Suppressor macrophage treated with lipopolysaccharide for 1 hour (primary cell): ENCODE results near the gene EBF3.

Experiments
- DNase-seq, 3 donors: peaks; one replicate each; pipeline ENCODE4 v3.0.0-alpha.2; 2020 to 2022

Gene EBF3

DNA sequence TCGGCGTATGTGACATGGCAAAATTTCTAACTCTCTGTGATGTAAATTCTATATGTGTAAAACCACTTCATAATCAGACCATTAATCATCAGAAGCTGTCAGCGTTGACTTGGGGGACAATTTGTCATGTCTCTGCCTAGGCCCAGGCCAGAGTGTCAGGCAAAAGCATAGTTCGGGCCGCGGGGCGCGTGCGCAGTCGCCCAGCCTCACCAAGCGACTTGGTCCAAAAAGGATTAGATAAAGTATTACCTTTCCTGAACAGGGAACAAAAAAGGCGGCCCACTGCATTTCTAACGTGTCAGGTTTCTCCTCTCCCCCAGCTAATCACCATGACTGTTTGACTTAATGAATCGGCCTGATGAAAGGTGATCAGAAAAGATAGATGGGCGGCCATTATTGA is 114.2 kb downstream of the EBF3 start:
- DNase-seq, result no peak

DNA sequence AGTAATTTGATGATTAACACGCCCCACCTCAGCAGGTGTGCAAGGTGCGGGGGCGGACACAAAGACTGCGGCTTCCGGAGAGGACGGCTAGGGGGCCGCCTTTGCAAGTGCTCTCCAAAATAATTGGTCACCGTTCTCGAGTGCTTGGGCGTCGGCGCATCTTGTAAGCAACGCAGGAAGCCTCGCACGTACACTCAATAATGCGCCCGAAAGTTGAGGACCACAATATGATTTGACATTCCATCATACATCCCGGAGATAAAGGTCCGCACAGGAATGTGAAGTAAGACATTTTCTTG is 114.7 kb downstream of the EBF3 start:
- DNase-seq, result no peak

DNA sequence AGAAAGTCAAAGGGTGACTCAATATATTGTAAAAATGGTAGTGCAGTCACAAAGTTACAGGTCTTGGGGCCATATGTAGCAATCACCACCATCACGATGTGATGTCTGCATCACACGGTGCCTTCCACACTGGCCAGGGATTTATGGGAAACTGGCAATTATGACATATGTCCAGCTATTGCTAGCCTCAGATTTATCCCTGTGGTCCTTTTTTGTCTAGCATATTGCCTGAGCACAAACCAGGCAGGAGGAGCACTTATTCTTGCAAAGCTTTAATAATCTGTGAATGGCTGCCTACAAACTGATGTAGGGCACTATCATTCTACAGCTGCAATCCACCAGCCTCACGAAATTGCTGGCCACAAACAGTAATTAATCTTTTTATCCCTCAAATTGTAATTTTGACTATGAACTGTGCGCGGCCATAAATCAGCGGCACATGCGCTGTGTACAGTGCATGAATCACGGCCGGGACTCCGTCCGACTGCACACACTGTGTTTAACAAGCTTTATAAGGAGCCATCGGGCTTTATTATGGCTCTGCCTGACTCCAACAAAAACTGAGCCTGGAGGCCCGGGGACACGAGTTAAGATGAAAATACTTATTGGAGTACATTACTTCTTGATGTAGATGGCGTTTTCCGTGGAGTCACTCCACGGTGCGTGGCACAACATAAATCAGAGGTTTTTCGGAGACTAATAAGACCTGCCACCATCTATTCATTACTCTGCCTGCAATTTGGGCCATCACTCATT is 115.2 kb downstream of the EBF3 start:
- no peak for DNase-seq

DNA sequence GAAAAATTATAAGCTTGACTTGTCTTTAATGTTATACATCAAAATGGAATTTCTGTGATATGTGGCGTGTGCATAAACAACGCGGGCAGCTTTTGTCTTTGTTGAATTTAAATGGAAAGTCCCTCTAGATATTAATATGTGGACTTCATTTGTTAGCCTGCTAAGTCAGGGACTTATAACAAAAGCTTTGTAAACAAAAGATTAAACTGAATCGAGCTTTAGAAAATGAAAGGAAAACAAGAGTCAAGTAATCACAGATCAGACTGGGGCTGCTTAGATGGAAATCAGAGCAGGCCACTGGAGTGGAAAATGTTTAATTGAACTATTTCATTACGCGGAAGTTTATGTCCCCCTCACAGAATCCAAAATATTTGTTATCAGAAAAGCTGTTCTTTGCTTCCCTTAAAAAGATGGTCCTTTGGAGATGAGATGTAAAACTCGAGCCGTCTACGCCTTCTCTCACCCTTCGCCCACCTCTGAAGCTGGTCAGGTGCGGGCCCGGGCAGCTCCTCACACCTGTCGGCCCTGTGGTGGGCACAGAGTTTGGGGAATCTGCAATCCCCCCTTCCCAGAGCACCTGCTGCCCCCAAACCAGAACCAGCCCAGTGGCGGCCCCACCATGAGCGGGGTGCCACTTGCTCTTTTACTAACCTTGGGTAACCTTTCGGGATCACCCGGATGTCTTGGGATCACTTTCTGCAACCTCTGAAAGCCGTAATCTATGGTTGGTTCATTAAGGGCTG is 116.2 kb downstream of the EBF3 start:
- no peak for DNase-seq

DNA sequence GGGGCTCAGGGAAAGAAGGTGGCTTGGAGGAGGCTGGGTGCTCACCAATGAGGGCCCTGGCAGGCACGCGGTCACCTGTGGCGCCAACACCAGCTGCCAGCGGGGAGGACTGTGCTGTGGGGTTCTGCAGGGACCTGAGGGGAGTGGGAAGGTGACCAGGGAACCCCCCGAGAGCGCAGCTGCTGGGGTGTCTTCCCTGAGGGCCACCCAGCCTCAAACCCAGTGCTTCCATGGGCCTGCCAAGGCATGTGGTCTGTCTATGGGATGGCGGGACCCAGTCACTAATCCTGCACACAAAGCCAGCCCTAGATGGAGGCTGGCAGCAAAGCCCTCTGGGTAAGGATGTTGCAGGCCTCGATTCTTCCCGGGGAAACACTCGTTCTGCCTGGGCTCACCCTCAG is 117.1 kb downstream of the EBF3 start:
- DNase-seq, result no peak

DNA sequence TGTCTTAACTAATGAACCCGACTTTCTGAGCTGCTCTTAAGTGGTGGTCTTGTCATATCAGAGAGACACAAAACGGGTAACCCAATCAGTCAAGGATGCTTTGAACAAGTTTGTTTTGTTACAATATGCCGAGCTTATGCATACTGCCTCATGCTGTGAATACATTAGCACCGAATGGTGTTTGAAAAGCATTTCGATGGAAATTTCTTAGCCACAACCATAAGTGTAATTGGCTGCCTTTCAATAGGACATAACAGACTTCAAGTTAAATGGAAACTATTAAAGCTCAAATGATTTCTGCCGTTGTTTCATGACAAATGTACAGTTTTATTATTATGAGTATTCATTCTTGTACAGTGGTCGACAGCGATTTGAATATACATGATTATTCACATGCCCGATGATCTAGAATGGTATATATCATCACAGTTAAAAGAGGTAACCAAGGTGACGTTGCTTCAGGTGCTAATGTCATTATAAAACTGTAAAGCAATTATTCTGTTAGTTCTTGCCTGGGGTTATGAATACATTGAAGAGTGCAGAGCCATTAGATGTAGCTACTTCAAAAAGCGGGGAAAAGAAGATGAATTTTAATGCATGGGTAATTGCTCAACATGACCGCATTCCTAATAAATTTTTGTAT is 118.8 kb downstream of the EBF3 start:
- DNase-seq, result no peak

DNA sequence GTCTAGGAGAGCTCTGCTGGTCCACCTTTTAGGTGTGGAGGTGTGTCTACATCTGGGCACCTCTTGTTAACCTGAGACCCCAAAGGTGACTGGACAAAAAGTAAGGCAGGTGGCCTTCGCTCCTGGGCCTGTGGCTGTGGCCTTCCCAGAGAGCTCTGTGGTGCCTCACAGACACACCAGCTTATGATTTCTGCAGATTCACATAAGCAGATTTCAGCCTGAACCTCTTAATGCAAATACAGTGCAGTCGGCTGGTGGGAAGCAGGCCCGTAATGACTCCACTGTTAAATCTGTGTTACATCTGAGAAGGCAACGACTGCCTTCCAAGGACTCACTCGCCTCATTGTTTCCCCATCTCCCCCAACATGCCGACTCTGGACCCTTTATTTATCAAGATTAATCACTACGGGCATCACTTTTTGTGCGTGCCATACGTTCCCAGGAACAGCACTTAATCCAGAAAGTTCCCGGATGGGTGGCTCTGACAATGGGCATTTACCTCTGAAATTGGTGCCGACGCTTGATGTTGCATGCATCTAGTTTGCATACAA is 119.8 kb downstream of the EBF3 start:
- DNase-seq, result no peak

DNA sequence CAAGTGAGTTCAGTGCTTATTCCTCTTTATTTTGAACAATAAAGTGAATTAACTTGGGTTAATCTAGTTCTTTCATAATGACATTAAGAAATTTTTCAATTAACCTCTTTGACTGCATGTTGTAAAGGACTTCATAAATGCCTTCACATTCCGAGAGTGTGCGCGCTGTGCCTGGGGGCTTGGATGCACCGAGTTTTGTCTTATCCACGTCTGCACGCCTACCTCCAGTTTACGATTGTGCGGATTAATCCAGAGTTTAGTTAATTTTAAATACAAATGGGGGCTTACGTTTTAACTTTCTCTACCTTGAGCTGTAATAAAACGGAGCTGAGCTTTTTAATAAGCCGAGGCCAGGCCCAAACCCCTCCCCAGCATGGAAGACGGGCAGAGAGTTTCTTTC is 120.4 kb downstream of the EBF3 start:
- DNase-seq, result no peak

DNA sequence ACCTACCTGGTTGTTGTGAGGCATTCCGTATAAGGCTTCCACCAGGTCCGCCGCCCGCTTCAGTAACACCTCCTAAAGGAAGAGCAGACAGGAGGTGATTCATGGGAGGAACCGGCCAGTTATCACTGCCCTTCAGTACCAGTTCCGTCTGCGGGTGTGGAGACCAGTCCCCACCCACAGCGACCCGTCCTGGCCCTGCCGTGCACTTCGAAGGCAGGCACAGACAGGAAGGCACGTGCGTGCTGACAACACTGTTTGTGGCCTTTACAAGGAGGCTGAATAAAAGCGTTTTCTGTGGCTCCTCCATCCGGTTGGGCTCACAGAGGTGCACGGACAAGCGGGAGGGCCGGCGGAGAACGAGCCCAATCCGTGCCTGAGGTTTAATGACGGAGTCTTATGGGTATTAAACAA is 120.9 kb downstream of the EBF3 start:
- DNase-seq, result no peak

DNA sequence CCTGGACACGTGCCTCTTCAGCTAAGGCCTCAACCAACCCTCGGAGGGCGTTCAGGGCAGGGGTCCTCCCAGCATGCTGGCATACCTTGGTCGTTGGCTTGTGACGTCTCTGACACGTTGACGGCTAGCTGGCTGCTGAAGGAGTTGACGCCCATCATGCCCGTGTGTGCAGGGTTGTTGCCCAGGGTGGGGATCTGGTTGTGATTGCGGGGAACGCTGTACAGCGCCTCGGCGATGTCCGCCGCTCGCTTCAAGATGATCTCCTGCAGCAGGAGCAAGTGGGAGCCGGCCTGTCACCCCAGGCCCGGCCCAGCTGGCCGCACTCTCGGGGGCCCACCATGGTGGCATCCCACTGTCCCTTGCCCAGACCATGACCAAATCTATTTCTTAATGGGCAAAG is 122.0 kb downstream of the EBF3 start:
- no peak for DNase-seq

DNA sequence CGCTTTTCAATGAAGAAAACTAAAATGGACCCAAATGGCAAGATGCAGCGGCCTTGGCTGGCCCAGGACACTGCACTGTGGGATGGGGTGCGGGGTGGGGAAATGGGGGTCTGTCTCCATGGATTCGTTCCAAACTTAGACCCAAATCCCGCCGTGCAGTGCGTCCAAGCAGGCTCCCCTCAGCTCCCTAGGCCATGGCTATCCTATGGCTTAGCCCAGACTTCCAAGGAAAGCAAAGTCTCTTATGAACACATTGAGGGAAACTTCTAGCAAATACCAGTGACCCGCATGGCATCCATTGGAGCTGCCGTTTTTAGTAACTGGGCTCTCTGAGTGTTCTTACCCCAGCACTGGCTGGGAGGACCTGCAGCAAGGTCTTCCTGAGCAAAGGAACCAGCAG is 122.5 kb downstream of the EBF3 start:
- DNase-seq, result no peak

DNA sequence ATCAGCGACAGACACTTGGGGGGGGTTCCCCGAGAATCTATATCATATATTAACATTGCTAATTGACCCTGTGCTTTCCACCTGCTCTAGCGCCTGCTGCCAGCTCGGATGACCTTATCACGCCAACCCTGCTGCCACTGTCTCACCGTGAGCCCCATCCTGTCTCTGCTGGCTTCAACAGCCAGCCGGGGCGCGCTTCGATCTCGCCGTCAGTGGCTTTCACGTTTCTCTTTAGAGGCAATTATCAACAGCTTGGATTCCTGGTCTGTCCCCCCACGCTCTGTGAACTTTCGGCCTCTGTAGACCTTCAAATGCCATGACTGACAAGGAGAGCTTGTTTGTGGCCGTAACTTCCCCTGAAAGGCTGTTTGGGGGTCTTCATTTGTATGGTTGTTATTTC is 123.0 kb downstream of the EBF3 start:
- DNase-seq, result no peak

DNA sequence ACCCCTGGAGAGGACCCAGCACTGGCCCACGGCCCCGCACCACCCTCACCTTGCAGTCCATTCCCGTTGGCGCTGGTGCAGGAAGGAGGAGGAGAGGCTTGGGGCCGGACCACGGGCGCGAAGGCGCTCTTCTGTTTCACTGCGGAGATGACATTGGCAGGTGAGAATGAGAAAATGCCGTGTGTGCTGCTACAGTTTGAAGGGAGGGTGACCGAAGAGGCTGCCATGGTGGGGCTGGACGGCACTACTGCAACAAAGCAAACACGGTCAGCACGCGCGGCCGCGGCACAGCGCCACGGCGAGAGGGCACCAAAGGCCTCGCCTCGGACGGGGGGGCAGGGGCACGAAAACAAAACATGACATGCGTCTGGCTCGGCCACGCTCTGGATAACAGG is 123.9 kb downstream of the EBF3 start:
- no peak for DNase-seq

DNA sequence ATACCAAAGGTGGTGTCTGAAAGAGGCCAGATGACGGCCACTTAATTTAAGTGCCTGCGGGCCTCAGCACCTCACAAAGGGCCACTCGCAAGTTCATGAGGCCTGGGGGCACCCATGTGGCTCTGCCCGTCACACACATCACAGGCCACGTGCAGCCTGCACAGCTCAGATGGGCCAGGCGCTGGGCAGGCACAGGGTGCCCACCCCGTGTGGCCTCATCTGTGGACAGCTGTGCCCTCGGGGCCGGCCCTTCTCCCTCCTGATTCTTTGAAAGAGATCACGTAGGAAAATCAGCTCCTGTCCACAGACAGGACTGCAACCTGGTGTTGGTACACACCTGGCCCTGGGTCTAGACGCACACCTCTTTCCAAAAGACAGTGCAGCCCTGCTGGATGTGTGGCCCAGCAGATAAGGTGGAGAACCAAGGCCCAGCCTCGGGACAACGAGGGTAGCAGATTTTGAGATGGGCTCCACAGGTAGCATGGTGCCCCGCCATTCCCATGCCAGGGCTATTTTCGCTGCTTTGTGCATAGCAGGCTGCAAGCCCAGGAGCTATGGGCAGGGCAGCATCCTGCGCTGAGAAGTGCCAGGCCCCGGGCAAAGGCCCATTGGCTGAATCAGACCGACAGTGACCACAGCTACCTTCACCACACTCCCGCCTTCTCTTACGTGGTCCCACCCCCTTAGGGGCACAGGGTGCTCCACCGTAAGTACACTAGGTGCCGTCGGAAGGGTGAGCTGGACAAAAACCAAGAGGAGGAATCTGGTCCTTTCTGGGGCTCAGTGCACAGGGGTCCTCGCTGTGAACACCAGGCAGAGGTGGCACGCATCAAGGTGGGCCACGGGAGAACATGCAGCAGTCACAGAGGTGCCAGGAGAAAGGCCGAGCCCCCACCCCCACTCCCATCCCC is 124.5 kb downstream of the EBF3 start:
- no peak for DNase-seq

DNA sequence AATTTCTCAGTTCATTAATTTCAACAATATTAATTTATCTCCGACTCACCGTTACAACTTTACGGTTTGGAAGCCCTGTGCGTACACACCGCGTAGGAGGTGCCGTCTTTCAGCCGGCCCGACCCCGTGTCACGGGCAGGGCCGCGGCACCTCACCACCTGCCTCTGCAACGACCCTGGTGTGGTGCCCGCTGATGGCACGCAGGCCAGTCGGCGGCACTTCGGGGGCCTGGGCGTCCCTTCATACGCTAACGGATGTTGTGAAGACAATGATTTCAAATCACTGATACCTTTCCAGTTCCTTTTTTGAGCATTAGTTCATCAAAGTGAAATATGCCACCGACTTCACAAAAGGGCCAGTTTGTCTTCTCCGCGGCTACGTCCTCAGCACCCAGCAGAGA is 125.3 kb downstream of the EBF3 start:
- no peak for DNase-seq

DNA sequence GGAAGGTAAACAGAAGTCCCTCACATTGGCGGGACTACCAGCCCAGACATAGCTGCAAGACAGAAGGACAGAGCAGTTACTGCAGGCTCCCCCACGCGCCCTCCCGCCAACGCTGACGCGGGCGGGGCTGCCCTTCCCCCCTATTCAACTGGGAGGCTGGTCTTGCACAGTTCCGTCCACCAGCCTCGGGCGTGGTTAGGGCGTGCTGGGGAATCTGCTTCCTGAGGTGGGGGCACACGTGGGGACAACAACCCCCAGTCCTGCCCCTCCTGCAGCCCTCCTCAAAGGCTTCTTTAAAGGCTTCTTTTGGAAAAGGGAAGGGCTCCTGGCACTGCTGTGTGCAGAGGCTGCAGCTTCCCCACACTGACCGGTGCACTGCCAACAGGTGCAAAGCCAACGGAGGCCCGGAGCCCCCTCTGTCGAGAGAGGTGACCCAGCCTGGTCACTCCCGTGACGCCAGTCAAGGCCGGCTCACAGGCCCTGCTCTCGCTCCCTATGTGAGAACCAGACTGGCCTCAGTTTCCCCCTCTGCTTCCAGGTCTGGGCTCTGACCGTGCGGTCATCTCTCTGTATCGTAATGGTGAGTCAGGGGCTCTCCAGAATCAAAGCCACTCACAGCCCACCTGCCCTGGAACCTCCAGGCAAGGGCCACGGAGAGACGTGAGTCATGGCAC is 126.0 kb downstream of the EBF3 start:
- no peak for DNase-seq

DNA sequence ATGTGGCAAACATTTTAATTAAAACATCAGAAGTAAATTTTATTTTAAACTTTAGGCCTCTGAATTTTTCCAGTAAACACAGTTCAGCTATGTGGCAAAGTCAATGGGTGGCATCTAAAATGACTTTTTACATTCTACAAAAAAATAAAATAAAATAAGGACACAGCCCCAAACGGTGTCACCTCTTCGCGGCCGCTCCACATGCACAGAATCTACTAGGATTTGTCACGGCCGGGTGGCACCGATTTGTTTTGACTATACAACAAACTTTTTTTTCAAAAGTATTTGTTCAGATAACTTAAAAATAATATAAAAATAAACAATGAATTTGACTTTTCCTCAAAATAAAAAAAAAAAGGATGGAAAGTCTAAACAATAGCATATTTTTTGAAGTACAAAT is 127.8 kb downstream of the EBF3 start:
- DNase-seq, result no peak

DNA sequence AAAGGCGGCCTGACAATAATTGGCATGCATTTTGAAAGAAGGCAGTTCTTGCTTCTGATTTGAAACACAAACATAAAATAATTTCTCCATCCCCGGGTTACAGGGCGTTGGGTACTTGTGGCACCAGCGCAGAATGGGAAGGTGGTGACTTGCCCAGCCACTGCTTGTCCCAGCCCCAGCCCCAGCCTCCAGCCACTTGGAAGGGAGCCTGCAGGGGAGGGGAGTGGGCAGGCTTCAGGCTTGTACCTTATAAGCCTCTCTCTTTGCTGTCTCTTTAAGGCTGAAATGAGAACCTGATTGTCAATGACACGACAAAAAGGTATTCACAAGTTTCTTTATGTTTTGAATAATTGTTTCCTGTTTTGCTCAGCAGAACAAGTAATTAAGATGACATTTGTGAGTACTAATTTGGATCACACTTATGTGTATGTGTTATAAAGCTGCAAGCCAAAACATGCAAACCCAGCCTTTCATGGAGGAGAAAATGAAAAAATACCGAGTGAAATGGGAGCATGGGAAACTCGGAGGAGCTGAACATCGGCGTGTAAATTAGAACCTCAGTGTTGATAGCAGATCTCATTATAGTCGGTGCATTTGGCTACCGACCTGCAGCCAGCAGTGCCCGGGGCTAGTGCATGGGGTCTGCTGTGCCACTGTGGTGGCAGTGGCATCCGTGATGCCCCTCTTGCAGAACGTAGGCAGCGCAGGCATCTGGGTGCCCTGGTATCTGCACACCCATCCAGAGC is 129.9 kb downstream of the EBF3 start:
- DNase-seq, result no peak

DNA sequence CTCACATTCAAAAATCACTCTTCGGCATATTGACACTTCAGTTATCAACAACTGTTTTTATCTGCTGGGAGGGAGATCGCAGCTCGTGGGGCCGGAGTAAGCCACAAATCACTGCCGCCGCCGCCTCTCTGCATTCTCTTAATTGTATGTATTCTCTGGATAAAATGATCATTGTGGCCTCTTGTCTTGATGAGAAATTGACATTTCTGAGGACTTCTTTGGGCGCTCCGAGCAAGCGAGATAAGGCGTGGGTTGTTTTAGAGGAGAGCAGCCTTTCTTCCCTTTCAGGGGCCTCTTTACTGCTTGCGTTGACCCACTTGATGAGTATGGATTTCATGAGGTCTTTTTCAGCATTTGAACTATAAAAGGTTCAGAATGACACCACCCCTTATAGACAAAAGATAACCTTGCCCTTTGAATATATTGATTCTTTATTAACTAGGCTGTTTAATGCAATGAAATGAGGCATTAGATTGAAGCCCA is 130.6 kb downstream of the EBF3 start:
- DNase-seq, result no peak

DNA sequence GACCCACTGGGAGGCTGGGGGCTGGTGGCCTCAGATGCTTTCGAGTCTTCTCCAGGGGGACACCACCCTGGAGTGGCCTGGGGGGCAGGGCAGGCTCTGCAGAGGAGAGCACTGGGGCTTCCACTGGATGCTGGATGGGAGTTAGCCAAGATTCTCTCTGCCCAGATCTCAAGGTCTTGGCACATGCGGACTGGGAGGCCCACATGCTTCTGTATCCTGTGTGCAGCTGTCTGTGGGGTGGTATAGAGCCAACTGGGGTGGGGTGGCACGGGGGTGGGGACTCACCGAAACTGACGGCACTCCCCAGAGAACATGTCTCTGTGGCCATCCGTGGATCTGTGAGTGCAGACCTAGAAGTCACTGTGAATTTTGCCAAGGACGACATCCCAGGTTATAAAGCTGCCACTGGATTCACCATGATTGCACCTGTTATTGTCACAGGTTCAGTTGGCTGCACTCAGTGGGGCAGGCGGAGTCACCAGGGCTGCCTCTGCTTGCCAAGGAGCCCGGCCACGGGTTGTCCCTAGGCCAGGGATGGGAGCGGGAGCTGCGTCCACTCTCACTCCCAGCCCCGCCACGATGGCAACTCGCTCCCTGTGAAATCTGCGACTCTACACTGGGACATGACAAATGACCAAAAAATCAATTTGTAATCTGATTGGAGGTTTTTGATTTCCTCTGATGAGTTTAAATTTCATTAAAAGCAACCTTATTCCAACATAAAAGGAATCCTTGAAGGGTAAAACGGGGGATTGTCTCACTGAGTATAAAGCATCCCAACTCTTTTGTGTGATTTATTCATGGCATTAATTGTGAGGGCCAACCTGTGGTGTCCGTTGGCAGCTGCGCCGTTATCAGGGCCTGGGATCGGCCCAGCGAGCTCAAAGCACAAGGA is 131.3 kb downstream of the EBF3 start:
- no peak for DNase-seq
